Loucy (cell line): Measurements from ENCODE around the gene NALCN.

Experiments used
- EZH2phosphoT487 ChIP-seq: fragments of 200-600 bp; IDR thresholded peaks from 2 replicates; pipeline ENCODE4 v1.6.1; 2018; ENCODE audit warnings: antibody characterized with exemption, mild to moderate bottlenecking, moderate library complexity, borderline replicate concordance
- TF ChIP-seq, protein P1 (sequence below): fragments of 200-600 bp; sonication (generic); conservative IDR thresholded peaks from 2 replicates; pipeline ENCODE4 v1.5.1; 2014; ENCODE audit warnings: mild to moderate bottlenecking, antibody characterized with exemption, low read length

GRCh38 chr13:101425623-101426022 is 9.3 kb upstream of the NALCN start:
- TF ChIP-seq, protein P1, sequence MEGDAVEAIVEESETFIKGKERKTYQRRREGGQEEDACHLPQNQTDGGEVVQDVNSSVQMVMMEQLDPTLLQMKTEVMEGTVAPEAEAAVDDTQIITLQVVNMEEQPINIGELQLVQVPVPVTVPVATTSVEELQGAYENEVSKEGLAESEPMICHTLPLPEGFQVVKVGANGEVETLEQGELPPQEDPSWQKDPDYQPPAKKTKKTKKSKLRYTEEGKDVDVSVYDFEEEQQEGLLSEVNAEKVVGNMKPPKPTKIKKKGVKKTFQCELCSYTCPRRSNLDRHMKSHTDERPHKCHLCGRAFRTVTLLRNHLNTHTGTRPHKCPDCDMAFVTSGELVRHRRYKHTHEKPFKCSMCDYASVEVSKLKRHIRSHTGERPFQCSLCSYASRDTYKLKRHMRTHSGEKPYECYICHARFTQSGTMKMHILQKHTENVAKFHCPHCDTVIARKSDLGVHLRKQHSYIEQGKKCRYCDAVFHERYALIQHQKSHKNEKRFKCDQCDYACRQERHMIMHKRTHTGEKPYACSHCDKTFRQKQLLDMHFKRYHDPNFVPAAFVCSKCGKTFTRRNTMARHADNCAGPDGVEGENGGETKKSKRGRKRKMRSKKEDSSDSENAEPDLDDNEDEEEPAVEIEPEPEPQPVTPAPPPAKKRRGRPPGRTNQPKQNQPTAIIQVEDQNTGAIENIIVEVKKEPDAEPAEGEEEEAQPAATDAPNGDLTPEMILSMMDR = no peak
- TF ChIP-seq EZH2phosphoT487 = no peak
